OCI-LY7 (cell line): ENCODE data around the gene CPEB4.

ENCODE experiments used
- CTCF ChIP-seq: fragments of 200-600 bp; sonication (generic); conservative IDR thresholded peaks from 2 replicates; pipeline ENCODE4 v1.5.1; 2014; ENCODE audit warnings: mild to moderate bottlenecking, antibody characterized with exemption, low read length, moderate library complexity, mixed read lengths
- EZH2phosphoT487 ChIP-seq: fragments of 200-600 bp; sonication (generic); IDR thresholded peaks from 2 replicates; pipeline ENCODE4 v1.6.1; 2018; ENCODE audit warnings: low read depth, borderline replicate concordance, mild to moderate bottlenecking, mixed run types, antibody characterized with exemption, low read length, moderate library complexity, mixed read lengths

DNA sequence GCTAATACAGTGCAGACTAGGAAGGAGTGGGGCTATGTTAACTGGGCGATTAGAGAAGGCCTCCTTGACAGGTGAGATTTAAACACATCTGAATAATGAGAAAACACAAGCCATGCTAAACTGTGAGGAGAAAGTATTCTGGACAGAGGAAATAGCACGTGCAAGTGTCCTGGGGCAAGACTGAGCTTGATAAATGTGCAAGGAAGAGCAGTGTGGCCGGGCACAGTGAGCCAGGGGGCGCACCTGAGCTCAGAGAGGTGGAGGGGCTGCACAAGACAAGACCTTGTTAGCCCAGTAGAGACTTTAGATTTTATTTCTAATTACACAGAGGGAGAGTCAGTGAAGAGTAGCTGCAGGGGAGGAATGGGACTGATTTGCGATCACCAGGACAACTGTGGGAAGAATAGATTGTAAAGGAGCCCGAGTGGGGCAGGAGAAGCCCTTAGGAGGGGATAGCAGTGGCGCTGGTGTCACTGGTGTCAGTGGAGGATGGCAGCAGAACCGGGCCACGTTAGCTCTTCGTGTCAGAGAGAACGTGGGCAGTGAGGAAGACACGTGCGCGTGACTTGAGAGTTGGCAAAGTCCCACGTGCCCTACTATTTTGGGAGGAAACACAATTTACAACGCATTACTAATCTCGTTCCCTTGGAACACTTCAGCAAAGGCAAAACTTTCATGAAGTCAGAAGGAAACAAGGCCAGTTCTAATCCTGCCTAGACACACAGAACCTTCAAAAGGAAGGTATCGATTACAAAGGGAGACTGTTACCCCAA is 82.9 kb downstream of the CPEB4 start:
- TF ChIP-seq CTCF, result peak; percentile 67
- TF ChIP-seq EZH2phosphoT487, result no peak
